Epithelial cell of proximal tubule (primary cell): ENCODE data around the gene AIF1L. TPM values are rescaled to one million over a fixed set of nuclear protein-coding genes. Genes with fewer than 3 reads are reported as not detected.
A peak's percentile ranks its signal among the peaks of the same experiment; 100 is the strongest.

ENCODE experiments used
- DNase-seq: peaks from one replicate; pipeline ENCODE4 v3.0.0-alpha.2; 2011; ENCODE audit warnings: low read depth
- H3K4me3 ChIP-seq: 2 replicates; pipeline ENCODE4 v1.5.1; 2011; ENCODE audit warnings: low read depth, mild to moderate bottlenecking, low read length
- CTCF ChIP-seq: conservative IDR thresholded peaks from 2 replicates; pipeline ENCODE4 v1.5.1; 2012; ENCODE audit warnings: low read depth, mild to moderate bottlenecking, low read length
- total RNA-seq: library from RNA; depleted of rRNA; stranded (reverse); fragments of >200 nt; gene quantifications from 2 replicates; pipeline ENCODE4 v1.2.3, GENCODE V29; 2015

Gene AIF1L
- 52.5 and 71.6 TPM in 2 replicates for total RNA-seq

DNA sequence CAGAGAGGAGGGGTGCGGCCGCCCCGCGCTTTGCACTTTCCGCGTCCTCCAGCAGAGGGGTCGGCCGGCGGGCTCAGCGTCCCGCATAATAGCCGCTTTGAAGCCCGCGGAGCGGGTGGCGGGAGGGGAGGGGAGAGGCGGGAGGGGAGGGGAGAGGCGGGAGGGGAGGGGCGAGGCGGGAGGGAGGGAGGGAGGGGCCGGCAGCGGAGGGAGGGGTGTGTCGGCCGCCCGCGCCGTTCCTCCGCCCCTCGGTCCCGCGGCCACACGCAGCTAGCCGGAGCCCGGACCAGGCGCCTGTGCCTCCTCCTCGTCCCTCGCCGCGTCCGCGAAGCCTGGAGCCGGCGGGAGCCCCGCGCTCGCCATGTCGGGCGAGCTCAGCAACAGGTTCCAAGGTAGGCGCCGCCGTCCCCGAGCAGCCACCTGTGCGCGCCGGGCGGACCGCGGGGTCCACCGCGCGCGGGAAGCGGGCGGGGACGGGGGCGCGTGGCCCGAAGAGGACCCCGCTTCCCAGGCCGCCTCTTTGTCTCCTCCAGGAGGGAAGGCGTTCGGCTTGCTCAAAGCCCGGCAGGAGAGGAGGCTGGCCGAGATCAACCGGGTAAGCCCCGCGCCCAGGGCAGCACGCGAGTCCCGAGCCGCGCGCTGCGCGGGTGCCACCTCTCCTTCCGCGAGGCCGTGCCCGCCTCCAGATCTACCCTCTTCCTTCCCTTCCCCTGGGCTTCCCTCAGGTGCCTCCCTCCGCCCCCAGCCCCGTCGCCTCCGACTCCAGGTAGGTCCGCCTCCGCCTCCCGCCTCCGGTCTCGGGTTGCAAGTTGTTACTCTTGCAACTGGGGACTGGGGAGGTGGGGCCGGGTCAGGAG, at the start of gene AIF1L:
TSS of gene AIF1L (plus strand) at position 263 of the 857 bp plus-strand sequence. CDS start at position 362, 99 bp downstream.
- no peak for DNase-seq
- no peak for TF ChIP-seq CTCF
- H3K4me3 ChIP-seq, result peak within 1 kb of the TSS; percentile 52

- DNase-seq, result no peak
- peak; percentile 92 for TF ChIP-seq CTCF
- no peak overlapping the region for H3K4me3 ChIP-seq
Observed at GRCh38 chr9:131046581-131047202, 49.6 kb upstream of the AIF1L start.

- DNase-seq, result no peak
- H3K4me3 ChIP-seq, result no peak overlapping the region
- no peak for TF ChIP-seq CTCF
Observed at GRCh38 chr9:131048332-131048731, 48.0 kb upstream of the AIF1L start.

DNA sequence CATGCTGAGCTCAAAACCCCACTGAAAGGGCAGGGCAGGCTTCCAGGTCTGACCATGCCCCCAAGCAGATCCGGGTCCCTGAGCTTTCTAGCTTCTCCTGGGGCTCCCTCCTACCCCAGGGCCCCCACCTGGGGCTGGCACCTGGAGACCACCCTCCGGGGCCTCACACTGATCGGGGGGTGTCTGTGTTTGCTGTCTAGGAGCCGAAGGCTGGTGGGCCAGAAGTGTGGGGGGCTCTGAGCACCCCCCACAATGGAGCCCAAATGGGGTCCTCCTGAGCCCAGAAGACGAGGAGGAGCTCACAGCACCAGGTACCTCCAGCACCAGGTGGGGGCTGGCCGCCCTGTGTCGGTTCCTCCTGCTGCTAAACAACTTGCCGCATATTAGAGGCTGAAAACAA, 47.5 kb upstream of the AIF1L start:
- H3K4me3 ChIP-seq, result no peak overlapping the region
- no peak for TF ChIP-seq CTCF
- DNase-seq, result no peak

DNA sequence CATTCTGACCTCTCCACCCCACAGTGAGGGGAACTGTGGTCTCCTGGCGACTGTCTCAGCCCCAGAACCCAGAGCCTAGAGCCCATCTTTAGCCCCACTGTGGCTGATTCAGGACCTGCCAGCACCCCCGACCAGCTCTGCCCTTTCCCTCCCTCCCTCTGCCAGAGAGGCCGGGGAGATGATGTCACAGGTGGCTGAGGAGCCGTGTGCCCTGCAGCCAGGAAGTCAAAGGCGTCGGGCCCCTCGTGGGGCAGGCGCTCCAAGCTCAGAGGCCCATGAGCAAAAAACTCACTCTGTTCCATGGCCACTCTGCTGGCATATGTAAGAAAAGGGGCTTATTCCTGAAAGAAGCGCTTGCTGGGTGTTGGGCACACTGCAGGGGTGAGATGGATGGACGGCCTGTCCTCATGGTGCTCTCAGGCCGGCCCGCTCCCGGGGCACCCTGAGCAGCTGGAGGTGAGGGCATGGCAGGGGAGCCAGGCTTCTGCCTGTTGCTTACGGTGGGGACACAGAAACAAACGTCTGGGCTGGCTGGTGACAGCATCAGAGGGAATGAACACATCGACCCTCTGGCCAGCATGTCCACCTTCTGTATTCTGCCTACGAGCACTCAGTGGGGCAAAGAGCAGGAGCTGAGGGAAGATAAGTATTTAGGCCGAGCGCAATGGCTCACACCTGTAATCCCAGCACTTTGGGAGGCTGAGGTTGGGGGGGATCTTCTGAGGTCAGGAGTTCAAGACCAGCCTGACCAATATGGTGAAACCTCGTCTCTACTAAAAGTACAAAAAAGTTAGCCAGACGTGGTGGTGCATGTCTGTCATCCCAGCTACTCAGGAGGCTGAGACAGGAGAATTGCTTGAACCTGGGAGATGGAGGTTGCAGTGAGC, 46.3 kb upstream of the AIF1L start:
- no peak overlapping the region for H3K4me3 ChIP-seq
- no peak for DNase-seq
- no peak for TF ChIP-seq CTCF

- DNase-seq, result no peak
- TF ChIP-seq CTCF, result no peak
- no peak overlapping the region for H3K4me3 ChIP-seq
Observed at GRCh38 chr9:131050831-131051230, 45.5 kb upstream of the AIF1L start.
